Thyroid gland (tissue), 4 donors: ENCODE measurements around the gene RGL3.

ENCODE experiments used
- POLR2A ChIP-seq, 2 donors: fragments of 450-650 bp; IDR thresholded peaks; one replicate each; pipeline ENCODE4 v1.6.1; 2017; ENCODE audit warnings: antibody characterized with exemption in 2 of 2, mild to moderate bottlenecking in 2 of 2, moderate library complexity in 1 of 2
- TF ChIP-seq, protein P1 (sequence below), 6 experiments: fragments of 200-600 bp in 3 of 6; fragments of 450-650 bp in 3 of 6; sonication (generic) in 3 of 6; IDR thresholded peaks; one replicate each; pipeline ENCODE4 v1.5.1; 2016 to 2019; ENCODE audit warnings: antibody characterized with exemption in 6 of 6, mild to moderate bottlenecking in 2 of 6, inconsistent platforms in 1 of 6, moderate library complexity in 1 of 6

DNA sequence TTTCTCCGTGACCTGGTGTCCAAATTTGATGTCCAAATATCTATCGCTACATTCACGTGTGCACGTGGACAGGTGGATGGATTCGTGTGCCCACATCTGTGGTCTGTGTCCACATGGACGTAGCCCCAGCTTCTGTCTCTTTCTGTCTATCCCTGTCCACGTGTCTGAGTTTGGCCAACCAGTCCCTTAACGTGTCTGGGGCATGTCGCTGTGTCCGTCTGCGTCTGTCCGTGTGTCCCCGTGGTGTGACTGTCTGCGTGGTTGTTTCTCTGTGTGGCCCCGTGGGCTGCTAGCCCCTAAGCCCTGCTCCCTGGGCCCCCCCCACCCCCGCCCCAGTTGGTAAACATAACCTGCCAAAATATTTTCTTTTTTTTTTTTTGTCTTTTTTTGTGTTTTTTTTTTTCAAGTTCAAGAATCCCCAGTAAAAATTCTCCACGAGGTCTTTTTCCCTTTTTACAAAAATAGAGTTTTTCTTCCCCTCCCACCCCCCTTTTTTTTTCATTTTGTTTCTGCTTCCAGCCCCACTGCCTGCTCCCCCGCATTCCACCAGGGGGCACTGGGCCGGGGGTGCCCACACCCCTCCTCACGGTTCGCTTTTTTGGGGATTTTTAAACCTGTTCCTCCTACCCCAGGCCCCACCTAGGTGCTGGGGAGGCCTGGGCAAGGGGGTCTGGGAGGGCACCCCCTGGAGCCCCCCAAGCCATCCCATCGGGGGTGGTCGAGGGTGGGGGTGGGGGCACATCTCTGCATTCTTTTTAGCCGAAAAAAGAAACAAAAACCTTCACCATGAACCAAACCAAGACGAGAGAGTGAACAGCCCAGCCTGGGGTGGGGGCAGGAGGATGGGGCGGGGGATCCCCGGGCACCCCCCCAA lies 34.6 kb upstream of the RGL3 start:
- TF ChIP-seq, protein P1, sequence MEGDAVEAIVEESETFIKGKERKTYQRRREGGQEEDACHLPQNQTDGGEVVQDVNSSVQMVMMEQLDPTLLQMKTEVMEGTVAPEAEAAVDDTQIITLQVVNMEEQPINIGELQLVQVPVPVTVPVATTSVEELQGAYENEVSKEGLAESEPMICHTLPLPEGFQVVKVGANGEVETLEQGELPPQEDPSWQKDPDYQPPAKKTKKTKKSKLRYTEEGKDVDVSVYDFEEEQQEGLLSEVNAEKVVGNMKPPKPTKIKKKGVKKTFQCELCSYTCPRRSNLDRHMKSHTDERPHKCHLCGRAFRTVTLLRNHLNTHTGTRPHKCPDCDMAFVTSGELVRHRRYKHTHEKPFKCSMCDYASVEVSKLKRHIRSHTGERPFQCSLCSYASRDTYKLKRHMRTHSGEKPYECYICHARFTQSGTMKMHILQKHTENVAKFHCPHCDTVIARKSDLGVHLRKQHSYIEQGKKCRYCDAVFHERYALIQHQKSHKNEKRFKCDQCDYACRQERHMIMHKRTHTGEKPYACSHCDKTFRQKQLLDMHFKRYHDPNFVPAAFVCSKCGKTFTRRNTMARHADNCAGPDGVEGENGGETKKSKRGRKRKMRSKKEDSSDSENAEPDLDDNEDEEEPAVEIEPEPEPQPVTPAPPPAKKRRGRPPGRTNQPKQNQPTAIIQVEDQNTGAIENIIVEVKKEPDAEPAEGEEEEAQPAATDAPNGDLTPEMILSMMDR (IDR thresholded peaks at IDR 0.05) = peak in 1 of 6 experiments; percentile 21
- no peak for TF ChIP-seq POLR2A (IDR thresholded peaks at IDR 0.05)
